ENCODE data around the gene NOTCH1.

Gene NOTCH1

DNA sequence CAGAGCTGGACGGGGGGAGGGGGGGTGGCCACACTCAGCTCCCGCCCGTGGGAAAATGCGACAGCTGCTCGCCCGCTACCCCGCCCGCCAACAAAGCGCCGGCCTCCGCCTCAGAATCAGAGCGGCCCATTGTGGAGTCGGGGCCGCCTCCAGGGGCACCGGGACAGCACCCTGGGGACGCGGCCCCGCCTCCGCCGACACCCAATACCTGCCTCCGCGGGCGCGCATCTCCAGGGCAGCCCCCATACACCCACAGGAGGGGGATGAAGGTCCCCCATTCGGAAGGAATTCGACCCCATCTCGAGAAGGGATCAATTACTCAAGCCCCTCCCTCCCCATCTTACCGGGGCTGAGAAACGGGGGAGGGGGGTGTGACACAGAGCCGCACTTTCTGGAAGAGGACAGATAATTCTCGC is 1.3 kb downstream of the NOTCH1 start:
- DNase-seq: peak; percentile 66

DNA sequence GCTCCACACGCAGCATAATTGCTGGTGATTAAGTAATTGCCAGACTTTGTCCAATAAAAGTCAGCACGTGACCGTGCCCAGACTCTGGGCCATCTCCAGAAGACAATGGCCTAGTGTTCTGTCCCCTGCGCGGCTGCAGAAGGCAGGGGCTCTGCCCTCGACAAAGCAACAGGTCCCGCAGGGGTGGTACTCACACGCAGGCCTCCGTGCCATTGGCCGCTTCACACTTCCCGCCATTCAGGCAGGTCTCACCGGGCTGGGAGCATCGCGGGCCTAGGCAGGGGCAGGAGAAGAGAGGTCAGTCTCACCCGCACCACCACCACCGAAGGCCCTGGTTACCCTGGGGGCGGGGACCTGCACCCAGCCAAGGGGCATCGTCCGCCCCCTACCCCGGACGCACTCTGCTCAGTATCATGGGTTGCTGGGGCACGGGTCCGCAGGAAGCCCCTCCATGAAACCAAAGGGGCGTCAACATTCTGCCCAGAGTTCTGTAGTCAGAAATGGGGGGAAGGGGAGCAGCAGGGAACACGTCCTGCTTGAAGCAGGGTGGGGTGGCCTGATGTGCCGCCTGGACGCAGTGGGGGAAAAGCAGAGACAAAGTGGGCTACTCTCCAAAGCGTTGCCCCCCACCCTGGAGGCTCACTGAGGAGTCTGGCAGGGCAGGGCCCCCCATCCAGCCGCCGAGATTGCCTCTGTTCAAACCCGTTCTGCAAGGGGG is 1.9 kb downstream of the NOTCH1 start:
- no peak for DNase-seq

DNA sequence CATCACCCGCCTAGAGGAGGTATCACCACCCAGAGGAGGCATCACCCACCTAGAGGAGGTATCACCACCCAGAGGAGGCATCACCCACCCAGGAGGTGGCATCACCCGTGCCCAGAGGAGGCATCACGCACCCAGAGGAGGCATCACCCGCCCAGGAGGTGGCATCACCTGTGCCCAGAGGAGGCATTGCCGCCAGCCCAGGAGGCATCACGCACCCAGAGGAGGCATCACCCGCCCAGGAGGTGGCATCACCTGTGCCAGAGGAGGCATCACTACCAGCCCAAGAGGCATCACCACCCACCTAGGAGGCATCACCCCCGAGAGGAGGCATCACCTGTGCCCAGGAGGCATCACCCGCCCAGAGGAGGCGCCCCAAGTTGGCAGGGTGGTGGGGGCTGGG is 2.6 kb downstream of the NOTCH1 start:
- DNase-seq: peak; percentile 31

DNA sequence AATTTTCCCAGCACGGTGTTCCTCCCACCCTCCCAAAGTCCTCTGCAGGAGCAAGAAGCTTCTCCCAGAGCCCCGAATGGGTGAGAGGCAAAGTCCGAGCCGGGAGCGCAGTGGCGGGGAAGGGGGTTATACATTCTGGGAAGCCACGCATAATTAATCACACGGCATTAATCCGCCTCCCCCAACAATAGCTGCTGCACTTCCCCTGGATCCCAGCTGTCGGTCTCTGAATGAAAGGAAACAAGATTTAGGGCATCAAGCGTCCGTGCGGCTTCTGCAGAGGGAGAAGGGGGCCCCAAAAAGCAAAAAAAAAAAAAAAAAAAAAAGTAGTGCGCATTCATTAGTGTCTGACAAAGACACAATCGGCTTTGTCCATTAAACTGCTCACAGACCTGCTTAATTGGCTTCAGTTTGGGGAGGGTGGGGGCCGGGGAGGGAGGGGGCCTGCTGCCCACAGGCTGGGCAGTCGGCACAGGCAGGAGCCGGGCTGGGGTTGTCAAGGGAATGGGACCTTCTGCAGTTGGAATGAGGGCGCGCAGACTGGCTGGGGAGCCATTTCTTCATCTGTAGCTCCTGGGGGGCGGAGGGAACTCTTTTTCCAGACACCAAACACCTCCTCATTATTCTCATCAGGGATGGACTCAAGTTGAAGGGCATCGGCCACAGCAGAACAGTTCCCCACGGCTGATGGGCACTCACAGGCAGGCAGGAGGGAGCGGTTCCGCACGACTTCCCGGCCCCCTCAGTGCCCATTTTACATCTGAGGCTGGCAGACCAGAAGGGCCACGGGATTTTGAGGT is 3.4 kb downstream of the NOTCH1 start:
- DNase-seq: no peak

DNA sequence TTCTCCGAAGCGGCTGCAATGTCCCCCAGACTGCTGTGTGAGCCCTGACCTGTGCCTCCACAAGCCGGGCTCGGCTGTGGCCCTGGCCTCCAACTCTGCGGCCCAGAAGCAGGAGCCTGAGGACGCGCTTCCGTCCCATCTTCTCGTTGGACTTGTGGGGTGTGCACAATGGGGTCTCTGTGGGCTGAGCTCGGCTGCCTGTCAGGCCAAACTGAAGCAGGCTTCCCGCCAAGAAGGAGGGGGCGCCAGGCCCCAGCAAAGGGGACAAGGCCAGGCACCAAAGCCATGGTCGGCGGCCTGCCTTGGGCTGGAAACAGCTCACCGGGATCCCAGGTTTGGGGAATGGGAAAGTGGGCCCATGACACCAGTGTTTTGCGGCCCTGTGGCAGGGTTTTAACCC is 4.1 kb downstream of the NOTCH1 start:
- no peak for DNase-seq

DNA sequence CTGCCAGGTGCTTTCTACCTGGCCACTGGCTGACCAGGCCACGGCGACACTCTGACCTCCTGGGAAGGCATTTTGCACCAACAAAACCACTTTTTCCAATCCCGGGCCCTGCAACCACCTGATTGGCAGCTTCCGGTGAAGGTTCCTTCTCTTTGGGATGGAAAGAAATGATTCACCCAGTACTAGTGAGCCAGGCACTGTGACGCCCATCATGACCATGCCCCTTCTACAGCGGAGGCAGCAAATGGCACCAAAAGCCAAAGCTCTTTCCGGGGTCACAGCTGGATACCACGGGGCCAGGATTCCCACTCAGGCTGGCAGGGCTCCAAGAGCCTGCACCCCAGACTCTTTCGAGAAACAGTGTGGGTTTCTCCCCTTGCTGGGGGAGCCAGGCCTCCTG is 4.7 kb downstream of the NOTCH1 start:
- no peak for DNase-seq

DNA sequence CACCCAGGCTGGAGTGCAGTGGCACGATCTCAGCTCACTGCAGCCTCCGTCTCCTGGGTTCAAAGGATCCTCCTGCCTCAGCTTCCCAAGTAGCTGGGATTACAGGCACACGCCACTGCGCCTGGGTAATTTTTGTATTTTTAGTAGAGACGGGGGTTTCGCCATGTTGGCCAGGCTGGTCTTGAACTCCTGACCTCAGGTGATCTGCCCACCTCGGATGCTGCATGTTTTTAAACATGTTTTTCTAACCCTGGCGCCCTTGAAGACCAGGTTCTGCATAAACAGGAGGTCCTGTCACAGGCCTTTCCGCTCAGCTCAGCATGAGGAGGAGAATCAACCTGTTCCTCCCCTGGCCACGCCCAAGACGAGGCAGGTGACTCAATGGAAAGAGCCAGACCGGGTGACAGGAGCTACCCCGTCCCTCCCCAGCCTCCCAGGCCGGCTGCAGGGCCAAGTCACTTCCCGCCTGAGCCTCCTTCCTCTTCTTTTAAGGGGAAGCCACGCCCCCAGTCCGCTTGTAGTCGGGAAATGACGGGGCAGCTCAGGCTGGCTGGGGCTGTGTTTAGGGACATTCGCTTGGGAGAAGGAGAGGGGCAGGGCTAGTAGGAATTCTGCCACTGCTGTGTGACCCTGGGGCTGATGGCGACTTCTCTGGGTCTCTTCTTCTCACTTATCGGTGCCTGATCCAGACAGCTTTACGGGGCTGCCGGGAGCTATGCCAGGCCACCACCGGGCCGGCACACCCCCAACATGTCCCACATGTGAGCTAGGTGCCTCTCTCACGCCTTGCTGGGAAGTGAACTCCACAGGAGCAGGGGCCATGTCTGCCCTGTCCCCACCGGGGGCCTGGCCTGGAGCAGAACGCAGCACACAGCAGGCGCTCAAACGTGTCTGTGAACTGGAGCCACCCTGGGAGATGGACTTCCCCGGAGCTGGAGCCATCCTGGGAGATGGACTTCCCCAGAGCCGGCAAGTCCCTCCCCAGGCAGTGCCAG is 6.1 kb downstream of the NOTCH1 start:
- DNase-seq: peak; percentile 96

DNA sequence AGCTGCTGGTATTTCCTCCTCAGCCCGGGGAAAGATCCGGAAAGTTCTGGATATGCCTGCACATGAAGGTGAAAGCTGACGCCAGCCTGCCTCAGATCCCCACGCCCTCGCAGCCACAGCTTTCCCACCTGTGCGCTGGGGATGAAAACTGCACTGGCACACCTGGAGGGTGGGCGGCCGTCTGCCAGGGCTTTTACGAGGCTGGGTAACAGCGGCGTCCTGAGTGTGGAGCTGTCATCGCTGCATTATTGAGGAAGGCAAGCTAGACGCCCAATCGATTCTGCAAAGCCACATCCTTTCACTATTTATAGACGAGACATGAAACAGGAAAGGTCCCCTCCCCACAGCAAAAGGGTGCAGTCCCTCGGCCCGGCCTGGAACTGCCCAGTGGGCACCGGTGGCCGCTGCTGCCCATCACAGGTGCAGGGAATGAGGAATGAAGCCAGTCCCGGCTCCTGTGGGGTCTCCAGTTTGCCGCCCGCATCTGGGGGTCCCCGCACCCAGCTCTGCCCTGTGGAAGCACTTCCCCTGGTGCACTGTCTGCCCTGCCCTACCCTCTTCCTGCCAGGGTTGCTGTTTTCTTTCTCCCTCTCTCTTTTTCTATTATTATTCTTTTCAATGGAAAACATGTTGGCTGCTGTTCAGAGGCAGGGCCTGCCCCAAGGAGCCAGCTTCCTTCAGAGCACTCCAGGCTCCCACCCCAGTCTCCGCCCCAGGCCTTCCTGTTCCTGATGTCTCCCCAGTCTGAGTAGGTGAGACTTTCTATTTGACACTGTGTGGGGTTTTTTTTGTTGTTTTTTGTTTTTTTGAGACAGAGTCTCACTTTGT is 7.0 kb downstream of the NOTCH1 start:
- DNase-seq: peak; percentile 85

DNA sequence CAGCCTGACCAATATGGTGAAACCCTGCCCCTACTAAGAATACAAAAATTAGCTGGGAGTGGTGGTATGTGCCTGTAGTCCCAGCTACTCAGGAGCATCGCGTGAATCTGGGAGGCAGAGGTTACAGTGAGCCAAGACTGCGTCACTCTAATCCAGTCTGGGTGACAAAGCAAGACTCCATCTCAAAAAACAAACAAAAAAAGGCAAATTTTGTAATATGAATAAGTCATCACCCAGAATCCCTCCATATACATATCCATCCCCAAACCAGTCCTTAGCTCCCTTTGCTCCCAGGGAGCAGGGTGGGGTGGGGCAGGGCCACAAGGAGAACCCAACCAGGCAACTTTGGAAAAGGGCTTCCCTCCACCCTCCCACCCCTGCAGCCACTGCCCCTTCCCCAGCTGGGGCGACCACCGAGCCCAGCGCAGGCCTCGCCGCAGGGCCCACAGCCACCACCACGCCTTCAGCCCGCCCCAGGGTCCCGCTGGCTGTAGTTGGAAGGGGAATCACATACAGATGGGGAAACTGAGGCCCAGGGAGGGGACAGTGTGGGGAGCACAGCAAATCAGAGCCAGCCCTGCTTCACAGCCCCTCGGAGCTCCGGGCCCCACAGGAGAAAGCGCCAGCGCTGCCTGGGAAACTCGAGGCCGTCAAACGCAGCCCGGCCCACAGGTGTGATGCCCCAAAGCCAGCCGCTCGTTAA is 7.8 kb downstream of the NOTCH1 start:
- DNase-seq: no peak

DNA sequence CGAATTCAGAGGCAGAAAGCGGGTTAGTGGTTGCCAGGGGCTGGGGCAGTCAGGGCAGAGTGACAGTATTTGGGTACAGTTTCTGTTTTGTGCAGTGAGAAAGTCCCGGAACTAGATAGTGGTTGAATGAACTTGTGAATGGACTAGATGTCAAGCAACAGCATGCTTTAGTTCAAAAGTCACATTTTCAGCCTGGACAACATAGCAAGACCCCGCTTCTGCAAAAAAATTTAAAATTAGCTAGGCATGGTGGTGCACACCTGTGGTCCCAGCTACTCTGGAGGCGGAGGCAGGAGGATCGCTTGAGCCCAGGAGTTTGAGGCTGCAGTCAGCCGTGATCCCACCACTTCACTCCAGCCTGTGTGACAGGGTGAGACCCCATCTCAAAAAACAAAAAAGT is 8.4 kb downstream of the NOTCH1 start:
- DNase-seq: no peak

DNA sequence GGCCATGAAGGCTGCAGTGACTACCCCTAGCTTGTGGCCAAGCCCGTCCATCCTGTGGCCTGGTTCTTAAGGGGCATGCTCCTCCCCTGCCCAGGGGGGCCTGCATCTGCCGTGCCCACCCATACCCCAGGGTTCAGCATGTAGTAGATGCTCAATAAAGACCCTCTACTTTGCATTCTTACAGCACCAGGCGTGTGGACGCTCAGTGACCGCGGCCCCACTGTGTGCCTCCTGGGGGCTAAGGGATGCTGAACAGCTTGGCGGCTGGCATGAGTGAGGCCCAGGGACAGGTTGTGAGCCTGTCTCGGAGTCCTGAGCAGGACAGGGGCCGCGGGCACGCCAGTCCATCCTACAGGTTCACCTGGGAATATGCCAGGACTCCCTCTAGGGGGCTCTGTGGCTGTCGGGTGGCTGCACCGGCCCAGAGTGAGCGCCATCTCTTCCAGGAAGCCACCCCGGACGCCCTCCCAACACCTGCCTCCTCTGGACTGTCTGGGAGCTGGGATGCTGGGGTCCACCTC is 9.1 kb downstream of the NOTCH1 start:
- DNase-seq: no peak

DNA sequence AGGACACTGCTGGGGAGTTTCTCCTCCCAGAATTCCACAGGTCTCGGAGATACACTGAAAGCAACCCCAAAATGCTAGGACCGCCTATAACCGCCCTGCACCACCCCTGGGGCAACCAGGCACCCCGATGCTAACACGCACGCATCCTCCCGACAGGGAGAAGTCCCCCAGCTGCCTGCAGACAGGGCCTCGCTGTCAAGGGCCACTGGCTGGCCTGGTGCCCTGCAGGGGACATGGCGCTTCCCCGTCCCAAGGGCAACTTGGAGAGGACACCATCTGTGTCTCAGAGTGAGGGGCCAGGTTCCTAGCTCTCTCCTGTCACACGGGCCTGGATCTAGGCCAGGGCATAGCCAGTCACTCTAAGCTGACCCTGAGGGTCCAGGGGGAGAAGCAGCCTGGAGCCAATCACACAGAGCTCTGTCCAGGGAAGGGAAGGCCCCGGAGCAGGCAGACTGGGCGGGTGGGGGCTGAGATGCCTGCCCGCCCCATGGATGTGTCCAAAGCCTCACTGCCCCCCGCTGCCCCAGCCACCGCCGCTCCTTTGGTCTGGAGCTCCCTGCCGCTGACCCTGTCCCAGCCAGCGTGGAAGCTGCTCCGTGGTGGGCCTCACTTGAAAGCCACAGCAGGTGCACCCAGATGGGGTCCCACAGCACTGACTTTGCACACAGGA is 9.7 kb downstream of the NOTCH1 start:
- DNase-seq: no peak

DNA sequence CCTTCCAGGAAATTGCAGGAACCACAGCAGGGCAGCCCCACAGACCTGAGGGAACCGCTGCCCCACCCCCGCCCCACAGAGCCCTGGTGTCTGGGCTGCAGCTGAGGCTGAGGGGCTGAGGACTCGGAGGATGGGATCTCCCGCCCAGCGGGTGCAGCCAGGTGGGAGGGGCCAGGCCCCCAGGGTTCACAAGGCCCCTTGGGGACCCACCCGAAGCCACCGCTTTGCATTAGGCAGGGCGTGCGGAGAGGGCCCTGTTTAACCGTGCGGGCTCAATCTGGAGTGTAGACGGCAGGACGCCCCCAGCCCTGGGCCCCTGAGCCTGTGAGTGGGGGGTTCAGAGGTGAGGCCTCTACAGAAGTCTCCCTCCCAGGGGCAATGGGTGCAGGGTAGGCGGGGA is 10.8 kb downstream of the NOTCH1 start:
- no peak for DNase-seq

DNA sequence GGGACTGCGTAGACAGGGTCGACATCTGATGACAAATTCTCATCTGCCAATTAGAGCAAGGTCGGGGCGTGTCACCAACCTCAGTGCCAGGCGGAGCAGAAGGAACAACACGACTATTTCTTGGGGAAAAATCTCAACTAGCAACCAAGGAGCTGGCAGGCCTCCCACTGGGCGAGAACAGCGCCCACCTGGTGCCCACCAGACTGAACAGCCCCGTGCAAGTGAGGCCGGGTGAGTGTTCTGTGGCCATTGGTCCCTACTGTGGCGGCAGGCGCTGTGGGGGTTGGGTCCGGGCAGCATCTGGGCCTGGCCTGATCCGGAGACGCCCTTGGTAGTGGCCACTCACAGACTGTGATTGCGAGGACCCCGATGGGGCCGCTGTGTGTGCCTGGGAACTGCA is 11.5 kb downstream of the NOTCH1 start:
- DNase-seq: no peak

DNA sequence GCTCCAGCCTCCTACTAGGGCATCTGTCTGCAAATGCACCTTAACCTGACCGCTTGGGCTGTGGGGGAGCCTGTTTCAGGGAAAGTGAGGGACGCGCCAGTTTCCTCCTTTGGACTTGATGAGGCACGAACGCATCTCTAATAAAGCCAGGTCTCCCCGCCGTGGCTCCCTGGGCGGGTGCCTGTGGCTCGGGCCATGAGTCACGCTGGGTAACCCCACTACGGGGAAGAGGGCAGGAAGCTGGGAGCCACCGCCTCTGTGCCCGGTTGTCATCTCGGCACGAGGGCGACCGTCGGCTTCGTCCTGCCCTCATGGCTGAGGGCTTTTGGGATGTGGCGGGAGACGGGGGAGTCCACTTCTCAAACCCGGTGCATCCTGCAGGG is 12.1 kb downstream of the NOTCH1 start:
- DNase-seq: no peak

DNA sequence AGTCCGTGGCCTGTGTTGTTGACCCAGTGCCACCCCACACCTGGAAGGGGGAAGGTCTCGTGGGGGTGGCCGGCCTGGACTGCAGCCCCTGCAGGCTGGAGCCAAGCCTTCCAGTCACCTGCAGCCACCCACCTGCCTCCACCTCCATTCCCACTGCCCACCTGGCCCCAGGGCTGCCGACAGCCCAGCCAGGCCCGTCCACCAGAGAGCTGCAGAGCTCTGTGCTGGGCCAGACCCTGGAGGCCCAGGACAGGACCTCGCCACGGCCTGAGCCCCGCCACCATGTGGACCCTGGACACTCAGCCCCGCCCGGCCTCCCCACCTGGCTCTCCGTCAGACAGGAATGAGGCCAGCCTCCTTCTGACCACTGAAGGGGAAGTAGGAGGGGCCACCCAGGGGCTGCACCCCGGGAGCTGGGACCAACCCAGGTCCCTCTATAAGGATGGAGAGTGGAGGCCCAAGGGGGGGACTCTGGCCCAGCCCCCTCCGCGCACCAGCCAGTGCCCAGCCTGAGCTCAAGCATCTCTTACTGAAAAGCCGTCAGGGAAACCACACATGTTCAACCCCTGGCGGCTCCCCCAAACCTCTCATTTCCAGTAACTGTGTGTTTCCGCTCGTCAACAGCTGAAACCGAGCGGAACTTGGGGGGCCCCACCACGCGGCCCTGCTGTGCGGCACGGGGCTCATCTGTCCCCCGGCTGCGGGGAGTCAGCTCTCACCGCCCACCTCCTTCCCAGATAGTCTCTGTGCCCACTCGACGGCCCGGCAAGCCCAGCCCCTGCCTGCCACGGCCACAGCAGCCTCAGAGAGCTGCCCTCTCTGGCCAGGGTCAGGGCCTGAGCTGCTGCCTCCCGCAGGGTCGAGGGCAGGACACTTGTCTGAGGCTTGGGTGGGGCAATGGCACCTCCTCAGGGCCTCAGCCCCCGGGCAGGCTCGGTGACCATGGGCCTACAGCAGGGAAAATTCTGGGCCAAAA is 12.8 kb downstream of the NOTCH1 start:
- DNase-seq: no peak

DNA sequence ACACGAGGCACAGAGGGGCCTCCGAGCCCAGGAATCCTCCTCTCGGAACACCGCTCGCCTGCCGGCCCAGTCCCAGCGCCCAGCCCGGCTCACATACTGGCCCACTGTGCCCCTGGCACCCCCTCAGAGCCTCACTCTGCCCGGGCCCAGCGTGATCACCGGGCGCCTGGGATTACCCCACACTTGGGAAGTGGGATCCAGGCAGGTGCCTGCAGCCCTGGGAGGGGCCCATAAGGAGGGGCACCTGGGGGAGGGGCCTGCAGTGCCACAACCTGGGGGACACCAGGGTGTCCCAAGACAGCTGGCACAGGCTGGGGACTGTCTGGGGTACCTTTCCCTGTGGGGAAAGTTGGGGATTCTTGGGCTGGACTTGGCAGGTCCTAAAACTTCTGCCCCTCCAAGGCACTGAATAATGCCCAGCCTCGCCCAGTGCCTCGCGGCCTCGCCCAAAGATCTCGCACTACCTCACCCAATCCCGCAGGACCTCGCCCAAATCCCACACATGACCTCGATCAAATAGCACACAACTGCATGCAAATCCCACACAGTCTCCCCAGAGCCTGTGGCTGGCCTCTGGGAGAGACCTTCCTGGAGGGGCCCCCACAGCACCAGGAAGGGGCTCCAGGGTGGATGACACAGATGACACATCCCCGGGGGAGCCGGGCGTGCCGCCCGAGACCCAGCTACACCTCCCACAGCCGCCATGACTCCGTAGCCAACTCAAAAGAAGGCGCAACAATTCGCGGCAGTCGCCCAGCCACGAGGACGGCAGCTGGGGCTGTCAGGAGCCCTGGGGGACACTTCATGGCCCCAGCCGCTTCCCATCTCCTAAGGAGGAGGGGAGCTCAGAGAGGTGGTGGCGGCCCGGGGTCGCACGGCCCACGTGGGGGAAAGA is 13.7 kb downstream of the NOTCH1 start:
- no peak for DNase-seq

DNA sequence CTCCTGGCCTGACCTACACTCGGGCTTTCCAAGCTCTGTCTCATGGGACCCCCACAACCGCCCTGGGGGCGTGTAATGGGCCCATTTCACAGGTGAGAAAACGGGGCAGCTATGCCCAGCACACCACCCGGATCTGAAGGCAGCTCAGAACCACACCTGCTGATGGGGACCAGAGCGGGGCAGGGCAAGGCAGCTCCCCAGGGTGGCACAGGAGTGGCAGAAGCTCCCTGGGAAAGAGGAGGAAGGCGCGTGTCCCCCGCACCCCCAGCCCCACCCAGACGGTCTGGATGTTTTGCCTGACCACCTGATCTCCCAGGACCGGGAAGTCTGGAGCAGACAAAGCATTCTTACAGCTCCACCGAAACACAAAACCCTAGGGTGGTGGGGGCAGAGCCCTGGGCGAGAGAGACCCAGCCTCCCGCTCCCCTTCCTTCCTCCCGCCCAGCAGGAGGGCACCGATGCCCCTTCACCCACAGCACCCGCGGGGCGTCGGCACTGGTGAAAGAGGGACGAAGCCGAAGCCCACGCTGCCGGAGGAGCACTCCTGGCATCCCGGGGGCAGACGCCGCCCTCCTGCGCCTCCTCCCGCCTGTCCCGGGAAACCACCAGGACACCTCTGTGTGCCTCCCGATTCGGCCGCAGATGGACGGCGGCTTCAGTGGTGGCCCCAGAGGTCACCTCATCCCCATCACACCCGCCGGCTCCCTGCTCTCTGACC is 14.5 kb downstream of the NOTCH1 start:
- DNase-seq: no peak
